K562 (cell line): ENCODE data around the gene AANAT.
"Not testable (repeated sequence)": the region's sequence is repeated elsewhere in the genome, so short reads cannot be mapped to it uniquely, and the experiment has no call there.

Source experiments
- CREB1 ChIP-seq, 2 experiments: sonication (generic) in 1 of 2; formaldehyde crosslinking in 1 of 2; IDR thresholded peaks; 2 replicates each; pipeline versions ENCODE4 v1.6.1 to v1.8.0; 2012 to 2022; ENCODE audit warnings: inconsistent platforms in 1 of 2, mild to moderate bottlenecking in 1 of 2, missing genetic modification reagents in 1 of 2, moderate library complexity in 1 of 2
- HNRNPL ChIP-seq: fragments of 200-400 bp; formaldehyde crosslinking; IDR thresholded peaks from 2 replicates; pipeline ENCODE4 v1.6.1; 2017; ENCODE audit warnings: low read depth, mild to moderate bottlenecking, low read length
- POLR2A ChIP-seq: fragments of 450-650 bp; conservative IDR thresholded peaks from 2 replicates; pipeline ENCODE4 v1.6.1; 2016
- POLR2B ChIP-seq: fragments of 450-650 bp; IDR thresholded peaks from 2 replicates; pipeline ENCODE4 v1.6.1; 2018; ENCODE audit warnings: low read depth; ENCODE audit not compliant: partially characterized antibody
- TF ChIP-seq, protein P1 (sequence below), 3 experiments: IDR thresholded peaks in 2 of 3; conservative IDR thresholded peaks in 1 of 3; 2 replicates each; pipeline ENCODE4 v1.5.1; 2011 to 2012; ENCODE audit warnings: low read length in 3 of 3, mild to moderate bottlenecking in 3 of 3, control low read depth in 2 of 3, improper control_type of control experiment in 1 of 3, inconsistent platforms in 1 of 3, low read depth in 1 of 3, mixed read lengths in 1 of 3, moderate library complexity in 1 of 3; ENCODE audit not compliant: insufficient read depth in 2 of 3

DNA sequence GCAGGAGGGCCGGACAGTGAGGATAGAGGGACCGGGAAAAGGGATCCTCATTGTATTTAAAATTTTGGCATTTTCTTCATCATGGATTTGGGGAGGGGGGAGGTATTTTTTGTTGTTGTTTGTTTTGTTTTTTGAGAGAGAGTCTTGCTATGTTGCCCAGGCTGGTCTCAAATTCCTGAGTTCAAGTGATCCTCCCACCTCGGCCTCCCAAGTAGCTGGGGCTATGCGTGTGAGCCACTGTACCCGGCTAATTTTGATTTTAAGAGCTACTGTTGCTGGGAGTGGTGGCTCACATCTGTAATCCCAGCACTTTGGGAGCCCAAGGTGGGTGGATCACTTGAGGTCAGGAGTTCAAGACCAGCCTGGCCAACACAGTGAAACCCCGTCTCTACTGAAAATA lies 47.0 kb downstream of the AANAT start:
- TF ChIP-seq POLR2B; HNRNPL; CREB1 (IDR thresholded peaks at IDR 0.05); CREB1 (CRISPR knock-in tag; IDR thresholded peaks at IDR 0.05); POLR2A: not testable (repeated sequence)
- TF ChIP-seq, protein P1, sequence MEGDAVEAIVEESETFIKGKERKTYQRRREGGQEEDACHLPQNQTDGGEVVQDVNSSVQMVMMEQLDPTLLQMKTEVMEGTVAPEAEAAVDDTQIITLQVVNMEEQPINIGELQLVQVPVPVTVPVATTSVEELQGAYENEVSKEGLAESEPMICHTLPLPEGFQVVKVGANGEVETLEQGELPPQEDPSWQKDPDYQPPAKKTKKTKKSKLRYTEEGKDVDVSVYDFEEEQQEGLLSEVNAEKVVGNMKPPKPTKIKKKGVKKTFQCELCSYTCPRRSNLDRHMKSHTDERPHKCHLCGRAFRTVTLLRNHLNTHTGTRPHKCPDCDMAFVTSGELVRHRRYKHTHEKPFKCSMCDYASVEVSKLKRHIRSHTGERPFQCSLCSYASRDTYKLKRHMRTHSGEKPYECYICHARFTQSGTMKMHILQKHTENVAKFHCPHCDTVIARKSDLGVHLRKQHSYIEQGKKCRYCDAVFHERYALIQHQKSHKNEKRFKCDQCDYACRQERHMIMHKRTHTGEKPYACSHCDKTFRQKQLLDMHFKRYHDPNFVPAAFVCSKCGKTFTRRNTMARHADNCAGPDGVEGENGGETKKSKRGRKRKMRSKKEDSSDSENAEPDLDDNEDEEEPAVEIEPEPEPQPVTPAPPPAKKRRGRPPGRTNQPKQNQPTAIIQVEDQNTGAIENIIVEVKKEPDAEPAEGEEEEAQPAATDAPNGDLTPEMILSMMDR (IDR thresholded peaks at IDR 0.05 in 2 of 3, conservative IDR thresholded peaks at IDR 0.05 in 1 of 3; ENCODE audit: insufficient read depth in 2 of 3, low read depth in 1 of 3, low read length in 3 of 3) = not testable (repeated sequence)
